GM21529 (cell line): ENCODE data around the gene ACSM2A.
"Not testable (repeated sequence)": the region's sequence is repeated elsewhere in the genome, so short reads cannot be mapped to it uniquely, and the experiment has no call there.

Source experiments
- ATAC-seq: cut with Tn5 transposase; IDR thresholded peaks from one replicate; pipeline ENCODE4 v1.9.1; 2021; ENCODE audit not compliant: unreplicated experiment

ACSM2A gene

GRCh38 chr16:20451364-20451763 lies at the start of gene ACSM2A:
ACSM2A (plus strand) TSS chr16:20451521; CDS start chr16:20460115, 8,594 bp downstream.
- ATAC-seq: not testable (repeated sequence)

- no peak for ATAC-seq
These were observed 48.7 kb upstream of the ACSM2A start for GRCh38 chr16:20402651-20403050.

- ATAC-seq: no peak
These were observed 46.7 kb upstream of the ACSM2A start, which contains the start of gene PDILT for GRCh38 chr16:20404637-20405036. PDILT (minus strand) TSS chr16:20404737; CDS start chr16:20399300, 5,437 bp downstream.

GRCh38 chr16:20409398-20410120 lies 41.8 kb upstream of the ACSM2A start, which contains the start of gene ACSM5:
ACSM5 (plus strand) TSS chr16:20409534; CDS start chr16:20411485, 1,951 bp downstream.
- no peak for ATAC-seq

GRCh38 chr16:20410121-20410723 lies 41.1 kb upstream of the ACSM2A start:
- peak; percentile 81 for ATAC-seq

GRCh38 chr16:20411055-20411454 lies 40.3 kb upstream of the ACSM2A start:
- ATAC-seq: no peak

GRCh38 chr16:20415541-20415940 lies 35.8 kb upstream of the ACSM2A start:
- ATAC-seq: no peak

GRCh38 chr16:20419093-20419492 lies 32.2 kb upstream of the ACSM2A start:
- ATAC-seq: not testable (repeated sequence)

GRCh38 chr16:20421748-20422147 lies 29.6 kb upstream of the ACSM2A start:
- ATAC-seq: not testable (repeated sequence)

- not testable (repeated sequence) for ATAC-seq
These were observed 27.6 kb upstream of the ACSM2A start for GRCh38 chr16:20423772-20424128.

GRCh38 chr16:20424129-20424866 lies 27.0 kb upstream of the ACSM2A start:
- ATAC-seq: no peak

GRCh38 chr16:20427401-20427797 lies 23.9 kb upstream of the ACSM2A start:
- ATAC-seq: not testable (repeated sequence)

GRCh38 chr16:20429499-20429898 lies 21.8 kb upstream of the ACSM2A start:
- not testable (repeated sequence) for ATAC-seq

- not testable (repeated sequence) for ATAC-seq
These were observed 20.8 kb upstream of the ACSM2A start for GRCh38 chr16:20430480-20430879.

- no peak for ATAC-seq
These were observed 20.4 kb upstream of the ACSM2A start for GRCh38 chr16:20430948-20431347.

GRCh38 chr16:20438950-20439349 lies 12.4 kb upstream of the ACSM2A start:
- not testable (repeated sequence) for ATAC-seq

GRCh38 chr16:20439820-20440231 lies 11.5 kb upstream of the ACSM2A start:
- not testable (repeated sequence) for ATAC-seq

GRCh38 chr16:20440731-20441130 lies 10.6 kb upstream of the ACSM2A start:
- ATAC-seq: not testable (repeated sequence)

GRCh38 chr16:20441191-20441590 lies 10.1 kb upstream of the ACSM2A start:
- ATAC-seq: no peak

- not testable (repeated sequence) for ATAC-seq
These were observed 9.5 kb upstream of the ACSM2A start for GRCh38 chr16:20441859-20442258.

GRCh38 chr16:20446652-20447393 lies 4.5 kb upstream of the ACSM2A start:
- not testable (repeated sequence) for ATAC-seq
